ENCODE results near the gene SGF29. TPM values are rescaled to one million over a fixed set of nuclear protein-coding genes. Genes with fewer than 3 reads are reported as not detected.
A peak's percentile ranks its signal among the peaks of the same experiment; 100 is the strongest.

SGF29 gene
- 19.8 TPM for total RNA-seq

DNA sequence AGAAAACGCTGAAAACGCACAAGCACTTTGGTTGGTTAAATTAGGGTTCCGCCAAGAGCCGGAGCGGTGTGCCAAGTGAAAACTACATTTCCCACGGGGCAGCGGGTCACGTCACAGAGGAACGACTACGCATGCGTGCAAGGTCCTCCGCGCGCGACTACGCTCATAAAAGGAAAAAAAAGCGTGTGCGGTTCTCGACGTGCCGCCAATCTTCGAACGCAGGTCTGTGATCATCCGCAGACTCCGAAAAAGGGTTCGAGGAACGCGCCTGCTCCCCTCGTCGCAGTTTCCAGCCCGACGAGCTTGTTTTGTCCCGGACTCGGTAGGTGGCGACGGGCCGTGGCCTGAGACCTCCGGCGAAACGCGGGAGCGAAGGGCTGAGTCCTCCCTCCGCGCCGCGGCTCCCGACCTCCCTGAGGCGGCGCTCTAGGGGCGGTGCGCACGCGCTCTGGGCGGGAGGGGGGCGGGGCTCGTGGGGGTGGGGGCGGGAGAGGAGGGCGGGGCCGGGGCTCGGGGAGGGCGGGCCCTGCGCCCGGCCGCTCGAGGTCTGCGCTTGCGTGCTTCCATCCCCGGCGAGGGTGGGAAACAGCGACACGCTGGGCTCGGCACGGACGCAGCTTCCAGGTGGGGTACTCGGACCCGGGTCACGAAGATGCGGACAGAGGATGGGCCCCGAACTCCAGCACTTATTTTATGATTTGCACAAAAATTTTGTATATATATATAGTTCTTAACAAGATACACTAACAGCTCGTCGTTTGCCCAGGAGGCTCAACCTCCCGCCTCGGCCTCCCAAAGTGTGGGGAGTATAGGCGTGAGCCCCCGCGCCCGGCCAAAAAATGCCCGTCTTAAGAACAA, at the start of gene SGF29:
SGF29 (plus strand) TSS at position 145 of the 858 bp plus-strand sequence. CDS start 27,150 bp downstream, outside the sequence.
- H3K27ac ChIP-seq (ENCODE audit: low read depth, low read length), result peak within 1 kb of the TSS; percentile 97
- H3K9ac ChIP-seq (ENCODE audit: low read depth in 1 of 3, low read length in 3 of 3), result peak within 1 kb of the TSS; percentile 97 to 99 (median 98)
- H3K27me3 ChIP-seq (ENCODE audit: control insufficient read depth in 3 of 3, insufficient read depth in 3 of 3, low read length in 3 of 3), result no peaks in the 10 kb centered on the region
- H3K4me3 ChIP-seq (ENCODE audit: low read length in 3 of 3), result peak within 1 kb of the TSS; percentile 95 to 96 (median 96)
- peaks cover 4 to 7% (median 6%) of the 10 kb centered on the region in 3 donors for H3K4me1 ChIP-seq (ENCODE audit: control insufficient read depth in 3 of 3, insufficient read depth in 3 of 3, low read length in 3 of 3)
- peaks cover 4 to 9% (median 8%) of the 10 kb centered on the region in 3 donors for H3K36me3 ChIP-seq (ENCODE audit: control insufficient read depth in 3 of 3, insufficient read depth in 3 of 3, low read length in 3 of 3)
- no peaks in the 10 kb centered on the region for H3K9me3 ChIP-seq (ENCODE audit: control insufficient read depth in 3 of 3, low read length in 3 of 3)

DNA sequence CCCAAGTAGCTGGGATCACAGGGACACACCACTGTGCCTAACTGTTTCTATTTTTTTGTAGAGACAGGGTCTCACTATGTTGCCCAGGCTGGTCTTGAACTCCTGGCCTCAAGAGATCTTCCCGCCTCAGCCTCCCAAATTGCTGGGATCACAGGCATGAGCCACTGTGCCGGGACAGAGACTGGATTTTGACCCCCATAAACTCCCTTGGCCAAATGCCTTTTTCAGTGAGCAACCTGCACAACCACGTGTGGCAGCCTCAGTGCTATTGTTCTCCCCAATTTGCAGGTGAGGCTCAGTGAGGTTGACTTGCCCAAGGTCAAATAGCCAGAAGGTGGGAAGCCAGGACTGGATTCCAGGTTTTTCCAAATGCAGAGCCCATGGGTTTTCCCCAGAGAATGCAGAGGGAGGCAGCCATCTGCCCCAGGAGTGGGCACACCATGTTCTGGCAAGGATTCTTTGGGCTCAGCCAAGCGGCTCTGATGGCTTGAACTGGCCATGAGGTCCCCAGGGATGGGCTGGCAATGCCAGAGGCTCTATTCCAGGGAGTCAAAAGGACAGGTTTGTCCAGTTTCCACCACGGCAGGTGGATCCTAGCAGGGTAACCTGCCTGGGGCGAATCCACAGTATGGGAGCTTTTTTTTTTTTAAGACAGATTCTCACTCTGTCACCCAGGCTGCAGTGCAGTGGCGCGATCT, 48.9 kb upstream of the SGF29 start:
- Histone ChIP-seq H3K27me3 (ENCODE audit: control insufficient read depth in 3 of 3, insufficient read depth in 3 of 3, low read length in 3 of 3) (peaks cover 11 to 31% (median 27%) of the 10 kb centered on the region in 3 donors), H3K4me3 (ENCODE audit: low read length in 3 of 3) (no peak overlapping the region), H3K27ac (ENCODE audit: low read depth, low read length) (no peak overlapping the region), H3K9me3 (ENCODE audit: control insufficient read depth in 3 of 3, low read length in 3 of 3) (no peaks in the 10 kb centered on the region), H3K4me1 (ENCODE audit: control insufficient read depth in 3 of 3, insufficient read depth in 3 of 3, low read length in 3 of 3) (no peaks in the 10 kb centered on the region), H3K9ac (ENCODE audit: low read depth in 1 of 3, low read length in 3 of 3) (no peak overlapping the region), H3K36me3 (ENCODE audit: control insufficient read depth in 3 of 3, insufficient read depth in 3 of 3, low read length in 3 of 3) (no peaks in the 10 kb centered on the region)

DNA sequence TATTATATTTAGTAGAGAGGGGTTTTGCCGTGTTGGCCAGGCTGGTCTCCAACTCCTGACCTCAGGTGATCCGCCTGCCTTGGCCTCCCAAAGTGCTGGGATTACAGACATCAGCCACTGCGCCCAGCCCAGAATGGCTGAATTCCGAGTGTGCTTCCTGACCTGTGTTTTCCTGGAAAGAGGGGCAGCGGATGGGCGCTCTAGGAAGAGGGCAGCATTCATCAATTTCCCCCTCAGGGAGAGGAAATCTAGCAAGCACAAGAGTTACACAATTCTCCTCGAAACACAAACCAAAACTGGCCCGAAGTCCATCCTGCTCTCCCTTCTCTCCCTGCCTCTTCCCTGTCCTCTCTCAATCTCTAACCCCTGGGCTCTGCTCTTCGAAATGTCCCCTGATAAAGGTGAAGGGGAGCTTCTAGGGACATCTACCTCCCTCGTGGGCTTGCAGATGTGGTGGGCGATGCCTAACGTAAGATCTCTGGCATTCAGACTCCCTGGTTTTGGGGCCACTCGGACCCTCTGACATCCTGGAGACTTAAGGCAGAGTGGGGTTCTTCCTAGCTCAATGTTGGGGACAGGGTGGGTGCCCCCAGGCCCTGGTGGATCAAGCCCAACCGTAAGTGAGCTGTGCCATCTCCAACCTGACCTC, 48.1 kb upstream of the SGF29 start:
- H3K27ac ChIP-seq (ENCODE audit: low read depth, low read length), result no peak overlapping the region
- H3K4me3 ChIP-seq (ENCODE audit: low read length in 3 of 3), result no peak overlapping the region
- no peaks in the 10 kb centered on the region for H3K36me3 ChIP-seq (ENCODE audit: control insufficient read depth in 3 of 3, insufficient read depth in 3 of 3, low read length in 3 of 3)
- peaks cover 11 to 31% (median 27%) of the 10 kb centered on the region in 3 donors for H3K27me3 ChIP-seq (ENCODE audit: control insufficient read depth in 3 of 3, insufficient read depth in 3 of 3, low read length in 3 of 3)
- no peak overlapping the region for H3K9ac ChIP-seq (ENCODE audit: low read depth in 1 of 3, low read length in 3 of 3)
- H3K4me1 ChIP-seq (ENCODE audit: control insufficient read depth in 3 of 3, insufficient read depth in 3 of 3, low read length in 3 of 3), result no peaks in the 10 kb centered on the region
- H3K9me3 ChIP-seq (ENCODE audit: control insufficient read depth in 3 of 3, low read length in 3 of 3), result no peaks in the 10 kb centered on the region

DNA sequence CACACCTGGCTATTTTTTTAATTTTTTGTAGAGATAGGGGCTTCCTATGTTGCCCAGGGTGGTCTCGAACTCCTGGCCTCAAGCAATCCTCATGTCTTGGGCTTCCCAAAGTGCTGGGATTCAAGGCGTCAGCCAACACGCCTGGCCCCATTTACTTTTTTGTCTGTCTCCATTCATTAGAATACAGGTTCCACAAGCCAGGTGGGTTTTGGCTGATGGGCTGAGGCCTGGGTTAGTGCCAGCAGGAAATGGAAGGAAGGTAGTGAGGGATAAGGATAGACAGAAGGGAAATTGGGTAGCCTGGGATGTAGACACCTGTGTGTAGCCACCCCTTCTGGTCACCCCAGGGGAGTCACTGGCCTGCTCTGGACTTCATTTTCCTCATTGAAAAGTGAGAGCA, 42.7 kb upstream of the SGF29 start:
- no peaks in the 10 kb centered on the region for H3K36me3 ChIP-seq (ENCODE audit: control insufficient read depth in 3 of 3, insufficient read depth in 3 of 3, low read length in 3 of 3)
- no peak overlapping the region for H3K9ac ChIP-seq (ENCODE audit: low read depth in 1 of 3, low read length in 3 of 3)
- peaks cover 3 to 19% (median 18%) of the 10 kb centered on the region in 3 donors for H3K27me3 ChIP-seq (ENCODE audit: control insufficient read depth in 3 of 3, insufficient read depth in 3 of 3, low read length in 3 of 3)
- no peak overlapping the region for H3K4me3 ChIP-seq (ENCODE audit: low read length in 3 of 3)
- no peaks in the 10 kb centered on the region for H3K9me3 ChIP-seq (ENCODE audit: control insufficient read depth in 3 of 3, low read length in 3 of 3)
- no peaks in the 10 kb centered on the region for H3K4me1 ChIP-seq (ENCODE audit: control insufficient read depth in 3 of 3, insufficient read depth in 3 of 3, low read length in 3 of 3)
- no peak overlapping the region for H3K27ac ChIP-seq (ENCODE audit: low read depth, low read length)

DNA sequence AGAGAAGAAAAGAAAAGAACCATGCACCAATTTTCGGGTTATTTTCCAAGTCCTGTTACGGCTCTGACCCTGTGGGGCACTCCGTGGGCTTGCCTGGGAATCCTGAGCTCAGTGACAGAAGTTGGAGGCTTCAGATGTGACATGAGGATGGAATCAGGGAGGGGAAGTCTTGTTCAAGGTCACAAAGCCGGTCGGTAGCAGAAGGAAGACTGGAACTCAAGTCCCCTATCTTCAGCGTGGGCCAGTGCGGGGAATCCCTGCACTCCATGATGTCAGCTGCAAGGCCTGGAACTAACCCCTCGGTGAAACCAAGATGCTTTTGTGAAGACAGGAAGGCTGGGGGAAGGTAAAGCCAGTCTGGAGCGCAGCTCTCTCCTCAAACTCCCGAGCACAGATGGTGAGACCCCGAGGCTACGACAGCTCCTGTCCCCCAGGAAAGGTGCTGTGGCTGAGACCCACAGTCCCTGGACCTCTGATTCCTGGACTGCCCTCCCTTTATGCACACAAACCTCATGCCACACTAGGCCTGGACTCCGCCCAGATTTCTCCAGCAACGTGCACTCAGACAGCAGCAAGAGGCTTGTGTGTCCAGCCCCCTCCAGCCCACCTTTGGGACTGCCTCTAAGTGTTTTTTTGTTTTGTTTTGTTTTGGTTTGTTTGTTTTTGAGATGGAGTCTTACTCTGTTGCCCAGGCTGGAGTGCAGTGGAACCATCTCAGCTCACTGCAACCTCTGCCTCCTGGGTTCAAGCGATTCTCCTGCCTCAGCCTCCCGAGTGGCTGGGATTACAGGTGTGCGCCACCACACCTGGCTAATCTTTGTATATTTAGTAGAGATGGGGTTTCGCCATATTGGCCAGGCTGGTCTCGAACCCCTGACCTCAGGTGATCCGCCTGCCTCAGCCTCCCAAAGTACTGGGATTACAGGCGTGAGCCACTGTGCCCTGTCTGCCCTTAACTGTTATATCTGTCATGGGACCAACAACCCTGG, 41.6 kb upstream of the SGF29 start:
- Histone ChIP-seq H3K36me3 (ENCODE audit: control insufficient read depth in 3 of 3, insufficient read depth in 3 of 3, low read length in 3 of 3) (no peaks in the 10 kb centered on the region), H3K9ac (ENCODE audit: low read depth in 1 of 3, low read length in 3 of 3) (no peak overlapping the region), H3K4me1 (ENCODE audit: control insufficient read depth in 3 of 3, insufficient read depth in 3 of 3, low read length in 3 of 3) (no peaks in the 10 kb centered on the region), H3K27me3 (ENCODE audit: control insufficient read depth in 3 of 3, insufficient read depth in 3 of 3, low read length in 3 of 3) (peaks cover 0 to 10% (median 8%) of the 10 kb centered on the region in 3 donors), H3K4me3 (ENCODE audit: low read length in 3 of 3) (no peak overlapping the region), H3K27ac (ENCODE audit: low read depth, low read length) (no peak overlapping the region), H3K9me3 (ENCODE audit: control insufficient read depth in 3 of 3, low read length in 3 of 3) (no peaks in the 10 kb centered on the region)

DNA sequence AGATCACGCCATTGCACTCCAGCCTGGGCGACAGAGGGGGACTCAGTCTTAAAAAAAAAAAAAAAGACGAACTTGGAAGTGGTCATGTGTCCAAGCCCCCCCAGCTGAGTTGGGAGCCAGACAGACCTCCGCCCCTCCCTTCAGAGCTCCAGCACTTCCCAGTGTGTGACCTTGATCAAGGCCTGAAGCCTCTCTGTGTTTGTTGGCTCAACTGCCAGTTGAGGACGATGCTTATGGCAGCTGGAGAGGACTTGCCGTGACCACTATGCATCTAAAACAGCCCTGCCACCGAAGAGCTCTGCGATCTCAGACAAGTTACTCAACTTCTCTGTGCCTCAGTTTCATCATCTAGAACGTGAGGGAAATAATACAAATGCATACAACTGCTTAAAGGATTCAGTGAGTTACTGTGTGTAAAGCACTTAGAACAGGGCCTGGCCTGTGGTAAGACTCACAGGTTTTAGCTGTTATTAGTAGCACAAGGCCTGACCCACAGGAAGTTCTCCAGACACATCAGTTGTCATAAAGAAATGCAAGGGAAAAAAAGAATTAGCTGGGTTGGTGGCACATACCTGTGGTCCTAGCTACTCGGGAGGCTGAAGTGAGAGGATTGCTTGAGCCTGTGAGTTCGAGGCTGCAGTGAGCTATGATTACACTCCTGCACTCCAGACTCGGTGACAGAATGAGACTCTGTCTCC, 40.1 kb upstream of the SGF29 start:
- no peak overlapping the region for H3K27ac ChIP-seq (ENCODE audit: low read depth, low read length)
- H3K9ac ChIP-seq (ENCODE audit: low read depth in 1 of 3, low read length in 3 of 3), result no peak overlapping the region
- no peaks in the 10 kb centered on the region for H3K36me3 ChIP-seq (ENCODE audit: control insufficient read depth in 3 of 3, insufficient read depth in 3 of 3, low read length in 3 of 3)
- no peak overlapping the region for H3K4me3 ChIP-seq (ENCODE audit: low read length in 3 of 3)
- H3K27me3 ChIP-seq (ENCODE audit: control insufficient read depth in 3 of 3, insufficient read depth in 3 of 3, low read length in 3 of 3), result no peaks in the 10 kb centered on the region
- H3K4me1 ChIP-seq (ENCODE audit: control insufficient read depth in 3 of 3, insufficient read depth in 3 of 3, low read length in 3 of 3), result no peaks in the 10 kb centered on the region
- no peaks in the 10 kb centered on the region for H3K9me3 ChIP-seq (ENCODE audit: control insufficient read depth in 3 of 3, low read length in 3 of 3)

DNA sequence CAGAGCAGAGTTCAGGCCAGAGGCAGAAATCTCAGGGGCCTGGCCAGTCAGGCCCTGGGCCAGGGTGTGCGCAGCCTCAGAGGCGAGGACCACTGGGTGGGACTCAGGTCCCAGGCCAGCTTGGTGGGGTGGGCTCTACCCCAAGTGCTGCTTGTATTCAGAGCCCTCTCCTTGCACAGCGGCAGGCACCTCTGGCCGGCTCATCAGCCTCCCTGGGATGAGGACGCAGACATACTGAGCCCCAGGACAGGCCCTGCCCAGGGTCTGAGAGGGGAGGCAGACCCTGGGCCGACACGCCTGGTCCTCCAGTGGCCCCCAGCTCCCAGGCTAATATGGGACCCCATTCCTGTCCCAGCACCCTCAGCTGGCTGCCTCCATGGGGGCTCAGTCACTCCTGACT, 39.5 kb upstream of the SGF29 start:
- H3K4me3 ChIP-seq (ENCODE audit: low read length in 3 of 3), result no peak overlapping the region
- H3K27me3 ChIP-seq (ENCODE audit: control insufficient read depth in 3 of 3, insufficient read depth in 3 of 3, low read length in 3 of 3), result no peaks in the 10 kb centered on the region
- H3K4me1 ChIP-seq (ENCODE audit: control insufficient read depth in 3 of 3, insufficient read depth in 3 of 3, low read length in 3 of 3), result no peaks in the 10 kb centered on the region
- no peaks in the 10 kb centered on the region for H3K36me3 ChIP-seq (ENCODE audit: control insufficient read depth in 3 of 3, insufficient read depth in 3 of 3, low read length in 3 of 3)
- H3K9me3 ChIP-seq (ENCODE audit: control insufficient read depth in 3 of 3, low read length in 3 of 3), result no peaks in the 10 kb centered on the region
- no peak overlapping the region for H3K9ac ChIP-seq (ENCODE audit: low read depth in 1 of 3, low read length in 3 of 3)
- no peak overlapping the region for H3K27ac ChIP-seq (ENCODE audit: low read depth, low read length)

DNA sequence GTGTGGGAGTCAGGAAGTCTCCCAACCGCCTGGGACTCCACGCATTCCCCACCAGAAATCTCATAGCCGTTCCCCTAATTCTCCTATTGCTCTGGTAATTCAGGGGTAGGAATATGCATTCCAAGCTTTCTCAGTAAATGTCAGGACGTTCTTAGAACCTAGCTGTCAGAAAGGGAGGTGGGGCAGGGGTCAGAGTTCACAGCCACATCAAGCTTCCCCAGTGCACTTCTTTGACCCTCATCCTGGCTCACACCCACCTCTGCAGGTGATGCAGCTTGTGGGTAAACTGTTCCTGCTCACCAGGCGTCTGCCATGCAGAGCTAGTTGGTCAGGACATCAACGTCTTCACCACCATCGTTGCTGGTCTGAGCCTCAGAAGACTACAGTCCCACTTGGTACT, 33.0 kb upstream of the SGF29 start:
- Histone ChIP-seq H3K4me3 (ENCODE audit: low read length in 3 of 3) (no peak overlapping the region), H3K4me1 (ENCODE audit: control insufficient read depth in 3 of 3, insufficient read depth in 3 of 3, low read length in 3 of 3) (no peaks in the 10 kb centered on the region), H3K27me3 (ENCODE audit: control insufficient read depth in 3 of 3, insufficient read depth in 3 of 3, low read length in 3 of 3) (no peaks in the 10 kb centered on the region), H3K36me3 (ENCODE audit: control insufficient read depth in 3 of 3, insufficient read depth in 3 of 3, low read length in 3 of 3) (no peaks in the 10 kb centered on the region), H3K9ac (ENCODE audit: low read depth in 1 of 3, low read length in 3 of 3) (no peak overlapping the region), H3K27ac (ENCODE audit: low read depth, low read length) (no peak overlapping the region), H3K9me3 (ENCODE audit: control insufficient read depth in 3 of 3, low read length in 3 of 3) (no peaks in the 10 kb centered on the region)

DNA sequence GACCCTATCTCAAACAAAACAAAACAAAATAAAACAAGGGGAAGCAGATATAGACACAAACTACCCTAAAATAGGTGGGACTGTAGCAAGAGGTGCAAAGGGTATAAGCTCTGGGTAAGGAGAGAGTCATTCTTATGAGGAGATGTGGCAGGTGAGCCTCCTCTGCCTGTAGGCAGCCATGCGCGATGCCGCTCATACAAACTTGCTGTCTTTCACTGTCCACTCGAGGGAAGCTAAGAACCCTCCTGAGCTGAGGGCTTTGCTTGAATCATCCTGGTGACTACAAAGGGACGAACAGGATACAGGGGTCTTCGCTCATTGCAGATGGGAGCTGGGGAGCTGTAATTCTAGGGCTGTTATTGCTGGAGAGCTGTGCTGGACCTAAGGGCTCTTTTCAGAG, 32.3 kb upstream of the SGF29 start:
- Histone ChIP-seq H3K4me3 (ENCODE audit: low read length in 3 of 3) (no peak overlapping the region), H3K4me1 (ENCODE audit: control insufficient read depth in 3 of 3, insufficient read depth in 3 of 3, low read length in 3 of 3) (no peaks in the 10 kb centered on the region), H3K27me3 (ENCODE audit: control insufficient read depth in 3 of 3, insufficient read depth in 3 of 3, low read length in 3 of 3) (no peaks in the 10 kb centered on the region), H3K9me3 (ENCODE audit: control insufficient read depth in 3 of 3, low read length in 3 of 3) (no peaks in the 10 kb centered on the region), H3K9ac (ENCODE audit: low read depth in 1 of 3, low read length in 3 of 3) (no peak overlapping the region), H3K36me3 (ENCODE audit: control insufficient read depth in 3 of 3, insufficient read depth in 3 of 3, low read length in 3 of 3) (no peaks in the 10 kb centered on the region), H3K27ac (ENCODE audit: low read depth, low read length) (no peak overlapping the region)

Measured in skeletal muscle tissue (tissue), 4 donors.